GM20431 (cell line): ENCODE data around the gene PLOD3.

Experiments
- in situ Hi-C: fragments of 300-500 bp; cut with MseI, MboI; formaldehyde crosslinking; loops from one replicate; pipeline ENCODE4 v1.15.0; 2020; ENCODE audit warnings: low sequenced_read_pairs; ENCODE audit not compliant: unreplicated experiment

Gene PLOD3

GRCh38 chr7:101167645-101168411, 49.6 kb downstream of the PLOD3 start:
- in situ Hi-C loops: no loop called here

GRCh38 chr7:101166909-101167644, 50.3 kb downstream of the PLOD3 start:
- in situ Hi-C loops: no loop called here

- in situ Hi-C loops: no loop called here
Measured at GRCh38 chr7:101166648-101166908, 50.8 kb downstream of the PLOD3 start.

GRCh38 chr7:101165958-101166647, 51.3 kb downstream of the PLOD3 start:
- in situ Hi-C loops: no loop called here

GRCh38 chr7:101165075-101165957, 52.1 kb downstream of the PLOD3 start, which contains the start of gene VGF:
TSS of gene VGF (minus strand) at chr7:101165569. CDS start at chr7:101164843, 726 bp downstream.
- in situ Hi-C loops: no loop called here

GRCh38 chr7:101164071-101164840, 53.1 kb downstream of the PLOD3 start:
- in situ Hi-C loops: no loop called here

- in situ Hi-C loops: no loop called here
Measured at GRCh38 chr7:101163279-101164070, 53.9 kb downstream of the PLOD3 start.

- in situ Hi-C loops: no loop called here
Measured at GRCh38 chr7:101162551-101163278, 54.7 kb downstream of the PLOD3 start.

GRCh38 chr7:101161692-101162471, 55.5 kb downstream of the PLOD3 start:
- in situ Hi-C loops: no loop called here

- in situ Hi-C loops: no loop called here
Measured at GRCh38 chr7:101160910-101161309, 56.5 kb downstream of the PLOD3 start.

- in situ Hi-C loops: no loop called here
Measured at GRCh38 chr7:101159696-101160674, 57.4 kb downstream of the PLOD3 start.

GRCh38 chr7:101156866-101157589, 60.4 kb downstream of the PLOD3 start:
- in situ Hi-C loops: no loop called here

GRCh38 chr7:101156277-101156676, 61.1 kb downstream of the PLOD3 start:
- in situ Hi-C loops: no loop called here
